Parathyroid adenoma (tissue), 2 donors: Measurements from ENCODE around the gene FBXW5.

Experiments used
- H2AFZ ChIP-seq: fragments of 300-600 bp; sonication (generic); one replicate; pipeline ENCODE4 v1.7.0; 2017; ENCODE audit warnings: antibody characterized with exemption, mild to moderate bottlenecking
- H3K27ac ChIP-seq: fragments of 300-600 bp; sonication (generic); one replicate; pipeline ENCODE4 v1.7.0; 2017
- H3K27me3 ChIP-seq: fragments of 300-600 bp; sonication (generic); one replicate; pipeline ENCODE4 v1.7.0; 2017; ENCODE audit warnings: low read length; ENCODE audit not compliant: control insufficient read depth, insufficient read depth
- H3K36me3 ChIP-seq: fragments of 300-600 bp; sonication (generic); one replicate; pipeline ENCODE4 v1.7.0; 2017; ENCODE audit warnings: low read length; ENCODE audit not compliant: control insufficient read depth, insufficient read depth
- H3K4me1 ChIP-seq: fragments of 300-600 bp; sonication (generic); one replicate; pipeline ENCODE4 v1.7.0; 2017; ENCODE audit warnings: control low read depth
- H3K4me2 ChIP-seq: fragments of 300-600 bp; sonication (generic); one replicate; pipeline ENCODE4 v1.7.0; 2017; ENCODE audit warnings: low read length
- H3K4me3 ChIP-seq: fragments of 300-600 bp; sonication (generic); one replicate; pipeline ENCODE4 v1.7.0; 2017; ENCODE audit warnings: low read depth, low read length
- H3K79me2 ChIP-seq: fragments of 300-600 bp; sonication (generic); one replicate; pipeline ENCODE4 v1.7.0; 2017; ENCODE audit warnings: control low read depth
- H3K9ac ChIP-seq: fragments of 300-600 bp; sonication (generic); one replicate; pipeline ENCODE4 v1.7.0; 2017; ENCODE audit warnings: mild to moderate bottlenecking
- H3K9me3 ChIP-seq: fragments of 300-600 bp; sonication (generic); one replicate; pipeline ENCODE4 v1.7.0; 2017; ENCODE audit warnings: low read length; ENCODE audit not compliant: control insufficient read depth
- TF ChIP-seq, protein P1 (sequence below): fragments of 300-600 bp; sonication (generic); IDR thresholded peaks from one replicate; pipeline ENCODE4 v1.7.0; 2017; ENCODE audit warnings: antibody characterized with exemption, mild to moderate bottlenecking
- donor health status: primary hyperparathyroidism.

FBXW5 gene

DNA sequence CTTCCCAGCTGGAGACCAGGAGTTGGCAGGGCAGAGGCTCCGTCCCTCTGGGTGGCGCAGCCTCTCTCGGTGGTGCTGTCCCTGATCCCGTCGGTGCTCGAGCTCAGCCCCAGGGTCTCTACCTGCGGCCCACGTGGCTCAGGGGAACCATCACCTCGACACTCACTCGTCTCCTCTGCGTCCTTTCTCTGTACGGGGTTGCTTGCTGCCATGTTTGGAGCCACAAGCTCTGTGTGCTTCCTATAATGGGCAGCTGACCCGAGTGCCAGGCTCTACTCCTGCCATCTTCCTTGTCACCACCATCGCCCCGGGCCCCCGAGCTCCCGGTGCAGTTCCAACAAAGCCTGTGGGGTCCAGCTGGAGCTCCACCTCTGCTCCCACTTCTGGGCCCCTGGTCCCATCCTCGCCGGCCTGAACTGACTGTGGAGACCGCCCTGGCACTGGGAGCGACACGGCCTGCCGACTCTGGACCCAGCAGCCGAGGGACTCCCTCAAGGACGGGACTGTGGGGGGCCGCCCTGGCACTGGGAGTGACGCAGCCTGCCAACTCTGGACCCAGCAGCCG, 5.0 kb downstream of the FBXW5 start:
- Histone ChIP-seq H2AFZ (no peak overlapping the region), H3K4me3 (no peak overlapping the region), H3K4me2 (no peak overlapping the region), H3K27ac (no peak overlapping the region), H3K36me3 (no peaks in the 10 kb centered on the region), H3K4me1 (peaks cover 3% of the 10 kb centered on the region), H3K79me2 (no peaks in the 10 kb centered on the region), H3K9ac (no peak overlapping the region), H3K9me3 (no peaks in the 10 kb centered on the region), H3K27me3 (no peaks in the 10 kb centered on the region)
- TF ChIP-seq, protein P1, sequence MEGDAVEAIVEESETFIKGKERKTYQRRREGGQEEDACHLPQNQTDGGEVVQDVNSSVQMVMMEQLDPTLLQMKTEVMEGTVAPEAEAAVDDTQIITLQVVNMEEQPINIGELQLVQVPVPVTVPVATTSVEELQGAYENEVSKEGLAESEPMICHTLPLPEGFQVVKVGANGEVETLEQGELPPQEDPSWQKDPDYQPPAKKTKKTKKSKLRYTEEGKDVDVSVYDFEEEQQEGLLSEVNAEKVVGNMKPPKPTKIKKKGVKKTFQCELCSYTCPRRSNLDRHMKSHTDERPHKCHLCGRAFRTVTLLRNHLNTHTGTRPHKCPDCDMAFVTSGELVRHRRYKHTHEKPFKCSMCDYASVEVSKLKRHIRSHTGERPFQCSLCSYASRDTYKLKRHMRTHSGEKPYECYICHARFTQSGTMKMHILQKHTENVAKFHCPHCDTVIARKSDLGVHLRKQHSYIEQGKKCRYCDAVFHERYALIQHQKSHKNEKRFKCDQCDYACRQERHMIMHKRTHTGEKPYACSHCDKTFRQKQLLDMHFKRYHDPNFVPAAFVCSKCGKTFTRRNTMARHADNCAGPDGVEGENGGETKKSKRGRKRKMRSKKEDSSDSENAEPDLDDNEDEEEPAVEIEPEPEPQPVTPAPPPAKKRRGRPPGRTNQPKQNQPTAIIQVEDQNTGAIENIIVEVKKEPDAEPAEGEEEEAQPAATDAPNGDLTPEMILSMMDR, result no peak

GRCh38 chr9:136937186-136938001, 7.1 kb downstream of the FBXW5 start:
- Histone ChIP-seq H3K4me2 (no peak overlapping the region), H3K27me3 (no peaks in the 10 kb centered on the region), H3K4me1 (no peaks in the 10 kb centered on the region), H3K27ac (no peak overlapping the region), H2AFZ (no peak overlapping the region), H3K4me3 (no peak overlapping the region), H3K9ac (no peak overlapping the region), H3K36me3 (no peaks in the 10 kb centered on the region), H3K79me2 (no peaks in the 10 kb centered on the region), H3K9me3 (no peaks in the 10 kb centered on the region)
- TF ChIP-seq, protein P1, result no peak

GRCh38 chr9:136936645-136937170, 7.8 kb downstream of the FBXW5 start:
- no peak overlapping the region for H3K9ac ChIP-seq
- H3K27me3 ChIP-seq, result no peaks in the 10 kb centered on the region
- no peak overlapping the region for H2AFZ ChIP-seq
- no peak overlapping the region for H3K4me2 ChIP-seq
- H3K4me3 ChIP-seq, result no peak overlapping the region
- H3K79me2 ChIP-seq, result no peaks in the 10 kb centered on the region
- H3K9me3 ChIP-seq, result no peaks in the 10 kb centered on the region
- H3K36me3 ChIP-seq, result no peaks in the 10 kb centered on the region
- TF ChIP-seq, protein P1, result no peak
- H3K27ac ChIP-seq, result no peak overlapping the region
- no peaks in the 10 kb centered on the region for H3K4me1 ChIP-seq

GRCh38 chr9:136935651-136936050, 8.9 kb downstream of the FBXW5 start:
- no peaks in the 10 kb centered on the region for H3K36me3 ChIP-seq
- no peaks in the 10 kb centered on the region for H3K27me3 ChIP-seq
- no peak overlapping the region for H3K27ac ChIP-seq
- no peak overlapping the region for H3K9ac ChIP-seq
- no peaks in the 10 kb centered on the region for H3K9me3 ChIP-seq
- TF ChIP-seq, protein P1, result no peak
- H3K4me1 ChIP-seq, result no peaks in the 10 kb centered on the region
- H3K79me2 ChIP-seq, result no peaks in the 10 kb centered on the region
- H3K4me2 ChIP-seq, result no peak overlapping the region
- no peak overlapping the region for H3K4me3 ChIP-seq
- H2AFZ ChIP-seq, result no peak overlapping the region
